HG02571 (cell line): ENCODE measurements around the gene GXYLT2.
A peak's percentile ranks its signal among the peaks of the same experiment; 100 is the strongest.
"Not testable (repeated sequence)": the region's sequence is repeated elsewhere in the genome, so short reads cannot be mapped to it uniquely, and the experiment has no call there.

Experiments used
- ATAC-seq: cut with Tn5 transposase; IDR thresholded peaks from one replicate; pipeline ENCODE4 v1.9.1; 2021; ENCODE audit warnings: mild to moderate bottlenecking, moderate library complexity; ENCODE audit not compliant: unreplicated experiment

The GXYLT2 gene

GRCh38 chr3:72973031-72973723 lies 85.3 kb downstream of the GXYLT2 start:
- no peak for ATAC-seq

- no peak for ATAC-seq
Measured at GRCh38 chr3:72973786-72974185, 85.9 kb downstream of the GXYLT2 start.

- ATAC-seq, result no peak
Measured at GRCh38 chr3:72974956-72975355, 87.1 kb downstream of the GXYLT2 start.

- no peak for ATAC-seq
Measured at GRCh38 chr3:72976281-72976741, 88.5 kb downstream of the GXYLT2 start.

GRCh38 chr3:72977060-72977808 lies 89.4 kb downstream of the GXYLT2 start:
- ATAC-seq, result peak; percentile 71

GRCh38 chr3:72982609-72983366 lies 94.9 kb downstream of the GXYLT2 start:
- ATAC-seq, result no peak

- no peak for ATAC-seq
Measured at GRCh38 chr3:72985576-72985975, 97.7 kb downstream of the GXYLT2 start.

- ATAC-seq, result no peak
Measured at GRCh38 chr3:72990701-72991395, 103.0 kb downstream of the GXYLT2 start.

- no peak for ATAC-seq
Measured at GRCh38 chr3:72991522-72991921, 103.7 kb downstream of the GXYLT2 start.

- ATAC-seq, result no peak
Measured at GRCh38 chr3:72993391-72993790, 105.5 kb downstream of the GXYLT2 start.

- no peak for ATAC-seq
Measured at GRCh38 chr3:72995337-72995736, 107.5 kb downstream of the GXYLT2 start.

GRCh38 chr3:72996121-72996472 lies 108.3 kb downstream of the GXYLT2 start:
- no peak for ATAC-seq

GRCh38 chr3:72996473-72997333 lies 108.9 kb downstream of the GXYLT2 start, which contains the start of gene PPP4R2:
PPP4R2 (plus strand) TSS chr3:72996811; CDS start chr3:72997038, 227 bp downstream.
- ATAC-seq, result peak; percentile 83

GRCh38 chr3:72997421-72997961 lies 109.6 kb downstream of the GXYLT2 start:
- peak; percentile 29 for ATAC-seq

GRCh38 chr3:72998466-72998865 lies 110.6 kb downstream of the GXYLT2 start:
- ATAC-seq, result no peak

- no peak for ATAC-seq
Measured at GRCh38 chr3:72999951-73000350, 112.1 kb downstream of the GXYLT2 start.

- ATAC-seq, result not testable (repeated sequence)
Measured at GRCh38 chr3:73003050-73003449, 115.2 kb downstream of the GXYLT2 start.

GRCh38 chr3:73004316-73004715 lies 116.5 kb downstream of the GXYLT2 start:
- no peak for ATAC-seq

GRCh38 chr3:73007992-73008712 lies 120.3 kb downstream of the GXYLT2 start:
- ATAC-seq, result no peak
